Forelimb muscle (tissue), 1 donor: Measurements from ENCODE around the gene MED16. TPM values are rescaled to one million over a fixed set of nuclear protein-coding genes. Genes with fewer than 3 reads are reported as not detected.

Source experiments
- DNase-seq: peaks from one replicate; pipeline ENCODE4 v3.0.0-alpha.2; 2013; ENCODE audit warnings: low read depth
- polyA plus RNA-seq: library from polyadenylated mRNA; unstranded; fragments of 120-200 nt; gene quantifications from one replicate; pipeline ENCODE4 v1.2.1, GENCODE V29; 2013; ENCODE audit not compliant: insufficient read length

The MED16 gene
- polyA plus RNA-seq, 1 donor, result 33.7 TPM

DNA sequence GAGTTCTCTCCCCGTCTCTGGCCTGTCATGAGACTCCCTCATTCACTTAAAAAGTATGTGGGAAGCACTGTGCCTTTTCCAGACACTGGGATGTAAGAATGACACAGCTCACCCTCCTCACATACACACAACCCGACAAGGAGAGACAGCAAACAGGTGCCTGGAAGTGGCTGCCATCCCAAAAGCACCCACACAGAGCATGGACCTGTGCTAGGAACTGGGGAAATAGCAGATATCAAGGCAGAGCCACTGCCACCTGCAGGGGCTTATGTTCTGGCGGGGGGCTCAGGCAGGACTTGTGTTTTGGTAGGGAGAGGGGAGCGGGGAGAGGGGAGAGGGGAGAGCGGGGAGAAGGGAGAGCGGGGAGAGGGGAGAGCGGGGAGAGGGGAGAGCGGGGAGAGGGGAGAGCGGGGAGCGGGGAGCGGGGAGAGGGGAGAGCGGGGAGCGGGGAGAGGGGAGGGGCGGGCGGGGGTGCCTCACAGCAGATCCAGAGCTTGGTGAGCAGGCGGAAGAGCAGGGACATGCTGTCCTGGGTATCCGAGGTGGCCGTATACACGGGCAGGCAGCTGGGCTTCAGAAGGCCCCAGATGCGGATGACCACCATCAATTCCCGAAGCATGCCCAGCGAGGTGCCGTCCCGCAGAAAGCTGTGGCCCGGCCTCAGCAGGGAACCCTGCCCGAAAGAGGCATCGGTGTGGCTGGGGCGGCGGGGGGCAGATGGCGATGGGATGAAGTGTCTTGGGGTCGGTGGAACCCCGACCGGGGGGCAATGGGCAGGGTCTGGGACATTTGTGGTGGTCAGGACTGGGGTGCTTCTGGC lies 21.3 kb downstream of the MED16 start:
- DNase-seq, result no peak

DNA sequence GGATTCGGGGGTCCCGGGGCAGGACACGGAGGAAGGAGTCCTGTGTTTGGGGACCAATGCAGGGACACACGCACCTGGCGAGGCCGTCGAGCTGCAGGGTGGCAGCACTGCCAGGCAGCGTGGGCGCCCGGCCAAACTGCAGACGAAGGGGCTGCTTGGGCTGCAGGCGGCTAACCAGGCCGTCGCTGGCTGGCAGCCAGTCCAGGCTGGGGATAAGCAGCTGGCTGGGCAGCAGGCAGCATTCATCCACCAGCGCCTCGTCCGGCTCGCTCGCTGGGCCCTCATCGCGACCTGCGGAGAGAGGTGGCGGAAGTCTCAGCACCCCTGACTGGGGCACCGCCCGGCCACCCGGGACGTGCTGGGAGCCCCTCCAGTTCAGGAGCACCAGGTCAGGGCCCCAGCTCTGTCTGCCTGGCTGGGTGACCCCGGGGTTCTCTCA lies 22.0 kb downstream of the MED16 start:
- DNase-seq, result no peak

DNA sequence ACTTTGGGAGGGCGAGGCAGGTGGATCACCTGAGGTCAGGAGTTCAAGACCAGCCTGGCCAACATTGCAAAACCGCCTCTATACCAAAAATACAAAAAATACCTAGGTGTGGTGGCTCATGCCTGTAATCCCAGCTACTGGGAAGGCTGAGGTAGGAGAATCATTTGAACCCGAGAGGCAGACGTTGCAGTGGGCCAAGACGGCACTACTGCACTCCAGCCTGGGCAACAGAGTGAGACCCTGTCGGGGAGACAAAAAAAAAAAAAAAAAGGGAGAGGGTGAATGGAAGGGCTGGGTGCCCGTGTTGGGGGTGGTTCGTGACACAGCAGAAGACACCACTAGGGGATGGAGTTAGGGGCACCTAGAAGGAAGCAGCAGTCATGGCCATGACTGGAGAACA lies 22.7 kb downstream of the MED16 start:
- DNase-seq, result no peak

DNA sequence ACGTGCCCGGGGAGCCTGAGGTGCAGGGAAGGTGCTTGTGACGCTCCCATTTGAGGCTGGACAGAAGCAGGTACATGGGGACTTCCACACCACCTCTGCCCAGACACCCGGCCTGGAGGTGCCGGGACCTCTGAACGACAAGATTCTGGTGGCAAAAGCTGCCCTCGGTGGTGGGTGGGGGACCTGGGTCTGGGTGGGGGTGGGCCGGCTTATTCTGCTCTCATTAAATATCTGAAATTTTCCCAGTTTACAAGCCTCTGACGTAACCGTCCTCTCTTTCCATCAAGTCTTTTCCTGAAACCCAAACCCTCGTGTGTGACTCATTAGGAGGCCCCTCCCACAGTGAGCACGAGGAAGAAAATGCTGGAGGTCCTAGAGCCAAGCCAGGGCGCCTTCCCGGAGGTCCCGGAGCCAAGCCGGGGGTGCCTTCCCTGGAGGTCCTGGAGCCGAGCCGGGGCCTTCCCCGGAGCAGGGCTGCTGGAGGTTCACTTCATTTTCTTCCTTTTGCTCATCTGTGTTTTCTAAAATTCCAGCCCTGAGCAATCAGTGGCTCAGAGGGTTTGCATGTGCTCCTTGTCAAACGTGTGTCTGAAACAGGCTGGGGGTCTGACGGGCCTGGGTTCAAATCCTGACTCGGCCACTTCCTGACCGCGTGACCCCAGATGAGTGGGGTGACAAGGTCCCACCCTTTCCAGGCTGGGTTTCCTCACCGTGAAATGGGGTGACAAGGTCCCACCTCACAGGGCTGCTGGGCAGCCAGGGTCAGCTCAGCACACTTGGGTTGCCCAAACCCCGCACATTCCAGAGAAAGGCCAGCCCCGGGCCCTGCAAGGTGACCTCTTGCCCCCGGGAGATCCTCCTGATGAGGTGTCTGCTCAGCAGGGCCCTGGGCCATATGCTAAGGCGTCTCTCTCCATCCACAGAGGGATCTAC lies 23.5 kb downstream of the MED16 start:
- DNase-seq, result peak; percentile 55

DNA sequence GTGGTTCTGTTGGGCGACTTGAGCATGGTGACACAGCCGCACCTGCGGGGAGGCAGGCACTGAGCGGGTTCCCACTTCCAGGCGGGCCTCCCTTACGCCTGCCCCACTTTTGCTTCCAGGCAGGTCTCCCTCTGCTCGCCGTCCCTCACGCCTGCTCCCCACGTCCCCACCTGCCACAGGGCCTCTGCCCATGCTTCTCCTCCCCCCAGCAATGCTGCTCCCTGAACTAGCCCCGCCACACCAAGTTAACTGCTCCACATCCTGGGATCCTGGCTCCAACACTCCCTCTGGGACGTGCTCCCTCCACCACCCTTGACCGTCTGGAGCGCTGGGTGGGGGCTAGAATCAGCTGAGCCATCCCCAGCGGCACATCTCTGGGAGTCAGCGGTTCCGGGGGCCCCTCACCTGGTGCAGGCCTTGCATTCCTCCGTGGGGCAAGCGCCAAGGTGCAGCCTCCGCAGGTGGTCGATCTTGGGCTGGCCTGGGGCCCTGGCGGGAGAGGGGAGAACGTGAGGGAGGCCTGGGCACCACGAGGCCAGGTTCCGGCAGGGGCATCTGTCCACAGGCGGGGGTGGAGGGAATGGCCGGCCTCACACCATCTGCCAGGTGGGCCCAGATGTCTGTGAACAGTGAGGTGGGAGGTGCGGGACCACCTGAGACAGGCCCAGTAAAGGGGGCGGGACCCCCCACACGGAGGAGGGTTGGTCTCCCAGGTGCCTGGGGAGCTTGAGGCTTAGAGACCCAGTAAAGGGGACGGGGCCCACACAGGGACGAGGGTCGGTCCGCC lies 24.3 kb downstream of the MED16 start:
- DNase-seq, result no peak

DNA sequence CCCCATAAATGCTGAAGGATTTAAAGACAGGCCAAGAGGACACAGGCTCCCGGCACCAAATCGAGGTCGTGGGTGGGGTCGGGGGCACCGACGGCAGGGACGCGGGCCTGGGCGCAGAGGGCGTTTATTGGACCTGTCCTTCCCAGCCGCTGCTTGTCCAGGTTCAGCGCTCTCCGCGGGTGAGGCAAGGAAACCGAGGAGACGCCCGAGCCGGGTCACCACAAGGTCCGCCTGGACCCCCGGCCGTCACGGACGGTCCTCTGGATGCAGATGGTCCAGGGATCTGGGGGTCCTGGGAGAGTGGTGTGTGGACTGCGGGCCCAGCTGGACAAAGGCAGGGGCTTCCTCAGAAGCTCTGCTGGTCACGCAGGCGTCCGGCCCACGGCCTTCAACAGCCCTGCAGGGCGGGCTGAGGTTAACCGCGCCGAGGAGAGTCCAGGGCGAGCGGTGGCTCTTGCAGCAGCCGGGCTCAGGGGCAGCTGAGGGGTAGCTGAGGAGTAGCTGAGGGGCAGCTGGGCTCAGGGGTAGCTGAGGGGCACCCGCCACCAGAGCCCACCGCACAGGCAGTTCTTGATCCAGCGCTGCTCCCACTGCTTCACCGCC lies 25.0 kb downstream of the MED16 start:
- no peak for DNase-seq

DNA sequence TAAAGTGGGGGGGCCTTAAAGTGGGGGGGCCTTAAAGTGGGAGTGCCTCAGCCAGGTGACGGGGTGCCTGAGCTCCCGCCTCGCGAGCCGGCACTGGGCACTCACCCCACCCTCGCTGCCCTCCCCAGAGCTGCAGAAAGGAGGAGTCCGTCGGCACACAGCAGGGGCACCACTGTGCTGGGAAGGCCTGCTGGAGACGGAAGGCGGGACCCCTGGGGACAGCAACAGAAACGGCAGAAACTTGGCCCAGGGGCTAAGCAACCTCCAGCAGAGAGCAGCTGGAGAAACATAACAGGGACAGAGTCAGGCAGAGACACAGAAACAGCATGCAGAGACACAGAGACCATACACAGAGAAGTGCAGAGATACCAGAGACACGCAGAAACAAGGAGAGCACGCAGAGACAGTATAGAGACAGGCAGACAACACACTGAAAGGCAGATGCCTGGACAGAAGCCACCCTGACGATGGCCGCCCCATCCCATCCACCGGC lies 25.6 kb downstream of the MED16 start:
- no peak for DNase-seq

DNA sequence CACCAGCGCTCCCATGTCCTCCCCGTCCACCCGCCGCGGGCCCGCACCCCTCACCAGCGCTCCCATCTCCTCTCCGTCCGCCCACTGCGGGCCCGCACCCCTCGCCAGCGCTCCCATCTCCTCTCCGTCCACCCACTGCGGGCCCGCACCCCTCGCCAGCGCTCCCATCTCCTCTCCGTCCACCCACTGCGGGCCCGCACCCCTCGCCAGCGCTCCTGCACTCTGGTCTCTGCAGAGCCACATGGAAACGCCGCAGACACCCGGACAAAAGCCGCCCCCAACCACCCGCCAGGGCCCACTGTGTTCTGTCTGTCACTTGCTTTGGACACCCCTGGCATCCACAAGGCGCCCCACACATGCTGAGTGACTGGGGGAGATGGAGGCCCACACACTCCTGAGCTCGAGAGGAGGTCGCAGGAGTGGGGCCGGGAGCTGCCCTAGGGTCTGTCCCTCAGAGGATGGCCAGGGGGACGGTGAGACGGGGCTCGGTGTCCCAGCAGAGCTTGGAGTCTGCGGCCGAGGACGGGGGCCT lies 26.2 kb downstream of the MED16 start:
- DNase-seq, result no peak

DNA sequence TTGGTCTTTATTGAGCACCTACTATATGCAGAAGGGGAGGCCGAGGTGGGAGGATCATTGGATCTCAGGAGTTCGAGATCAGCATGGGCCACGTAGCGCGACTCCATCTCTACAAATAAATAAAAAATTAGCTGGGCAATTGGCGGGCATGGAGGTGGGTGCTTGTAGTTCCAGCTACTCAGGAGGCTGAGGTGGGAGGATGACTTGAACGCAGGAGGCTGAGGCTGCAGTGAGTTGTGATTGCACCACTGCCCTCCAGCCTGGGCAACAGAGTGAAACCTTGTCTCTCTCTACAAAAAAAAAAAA lies 29.7 kb downstream of the MED16 start:
- DNase-seq, result no peak

DNA sequence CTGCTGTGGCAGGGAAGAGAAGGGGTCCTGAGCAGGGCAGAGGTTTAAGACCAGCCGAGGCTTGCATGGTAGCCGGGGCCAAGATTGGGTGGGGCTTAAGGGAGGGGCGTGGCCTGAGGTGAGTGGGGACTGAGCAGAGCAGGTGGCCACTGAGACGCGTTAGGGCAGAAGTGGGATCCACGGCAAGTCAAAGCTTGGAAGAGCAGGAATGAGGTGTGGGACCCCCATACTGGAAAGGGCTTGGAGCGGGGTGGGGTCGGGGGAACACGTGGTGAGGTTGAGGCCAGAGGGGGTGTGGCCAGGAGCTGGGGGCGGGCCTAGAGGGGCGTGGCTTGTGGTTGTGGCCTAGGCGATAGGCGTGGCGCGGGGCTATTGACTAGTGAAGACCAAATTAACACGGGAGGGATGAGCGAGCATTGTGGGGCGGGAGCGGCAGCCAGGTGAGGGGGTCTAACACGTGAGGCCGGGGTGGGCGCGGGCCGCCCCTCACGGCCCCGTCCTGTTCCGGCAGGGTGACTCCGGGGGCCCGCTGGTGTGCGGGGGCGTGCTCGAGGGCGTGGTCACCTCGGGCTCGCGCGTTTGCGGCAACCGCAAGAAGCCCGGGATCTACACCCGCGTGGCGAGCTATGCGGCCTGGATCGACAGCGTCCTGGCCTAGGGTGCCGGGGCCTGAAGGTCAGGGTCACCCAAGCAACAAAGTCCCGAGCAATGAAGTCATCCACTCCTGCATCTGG lies 30.2 kb downstream of the MED16 start:
- DNase-seq, result no peak

DNA sequence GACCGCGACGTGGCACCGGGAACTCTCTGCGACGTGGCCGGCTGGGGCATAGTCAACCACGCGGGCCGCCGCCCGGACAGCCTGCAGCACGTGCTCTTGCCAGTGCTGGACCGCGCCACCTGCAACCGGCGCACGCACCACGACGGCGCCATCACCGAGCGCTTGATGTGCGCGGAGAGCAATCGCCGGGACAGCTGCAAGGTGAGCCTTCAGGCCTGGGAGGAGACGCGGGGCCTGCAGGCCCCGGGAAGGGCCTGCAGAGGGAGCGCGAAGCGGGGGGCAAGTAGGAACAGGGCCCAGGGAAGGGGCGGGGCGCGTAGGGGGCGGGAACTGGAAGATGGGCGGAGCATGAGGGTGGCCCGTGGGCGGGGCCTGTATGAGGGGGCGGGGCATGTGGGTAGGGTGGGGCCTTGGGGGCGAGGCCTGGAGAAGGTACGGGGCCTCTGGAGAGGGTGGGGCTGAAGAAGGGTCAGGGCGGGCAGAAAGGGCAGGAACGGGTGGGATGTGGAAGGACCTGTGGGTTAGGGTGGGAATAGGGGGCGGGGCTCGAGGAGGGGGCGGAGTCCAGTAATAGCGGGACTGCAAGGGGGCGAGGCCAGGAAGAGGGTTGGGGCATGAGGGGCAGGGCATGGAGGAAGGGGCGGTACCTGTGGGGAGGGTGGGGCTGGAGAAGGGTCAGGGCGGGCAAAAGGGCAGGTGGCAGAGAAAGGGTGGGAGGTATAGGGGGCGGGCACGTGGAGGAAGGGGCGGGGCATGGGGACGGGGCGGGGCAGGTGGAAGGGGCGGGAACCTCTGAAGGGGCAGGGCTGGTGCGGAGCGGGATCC lies 31.0 kb downstream of the MED16 start:
- no peak for DNase-seq

DNA sequence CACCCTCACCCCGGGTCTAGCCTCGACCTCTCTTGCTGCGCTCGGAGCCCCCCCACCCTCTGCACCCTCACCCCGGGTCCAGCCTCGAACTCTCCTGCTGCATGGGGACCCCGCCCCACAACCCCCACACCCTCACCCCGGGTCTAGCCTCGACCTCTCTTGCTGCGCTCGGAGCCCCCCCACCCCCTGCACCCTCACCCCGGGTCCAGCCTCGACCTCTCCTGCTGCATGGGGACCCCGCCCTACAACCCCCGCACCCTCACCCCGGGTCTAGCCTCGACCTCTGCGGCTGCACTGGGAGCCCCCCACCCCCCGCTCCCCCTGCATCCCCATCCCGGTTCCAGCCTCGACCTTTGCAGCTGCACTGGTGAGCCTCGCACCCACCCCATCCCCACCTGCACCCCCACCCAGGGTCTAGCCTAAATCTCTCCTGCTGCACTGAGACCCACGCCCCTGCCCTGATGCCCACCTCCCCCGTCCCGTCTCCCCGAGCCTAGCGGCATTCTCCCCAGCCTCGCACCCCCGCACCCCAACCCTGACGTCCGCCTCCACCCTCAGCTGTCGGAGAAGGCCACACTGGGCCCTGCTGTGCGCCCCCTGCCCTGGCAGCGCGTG lies 31.7 kb downstream of the MED16 start:
- DNase-seq, result no peak

DNA sequence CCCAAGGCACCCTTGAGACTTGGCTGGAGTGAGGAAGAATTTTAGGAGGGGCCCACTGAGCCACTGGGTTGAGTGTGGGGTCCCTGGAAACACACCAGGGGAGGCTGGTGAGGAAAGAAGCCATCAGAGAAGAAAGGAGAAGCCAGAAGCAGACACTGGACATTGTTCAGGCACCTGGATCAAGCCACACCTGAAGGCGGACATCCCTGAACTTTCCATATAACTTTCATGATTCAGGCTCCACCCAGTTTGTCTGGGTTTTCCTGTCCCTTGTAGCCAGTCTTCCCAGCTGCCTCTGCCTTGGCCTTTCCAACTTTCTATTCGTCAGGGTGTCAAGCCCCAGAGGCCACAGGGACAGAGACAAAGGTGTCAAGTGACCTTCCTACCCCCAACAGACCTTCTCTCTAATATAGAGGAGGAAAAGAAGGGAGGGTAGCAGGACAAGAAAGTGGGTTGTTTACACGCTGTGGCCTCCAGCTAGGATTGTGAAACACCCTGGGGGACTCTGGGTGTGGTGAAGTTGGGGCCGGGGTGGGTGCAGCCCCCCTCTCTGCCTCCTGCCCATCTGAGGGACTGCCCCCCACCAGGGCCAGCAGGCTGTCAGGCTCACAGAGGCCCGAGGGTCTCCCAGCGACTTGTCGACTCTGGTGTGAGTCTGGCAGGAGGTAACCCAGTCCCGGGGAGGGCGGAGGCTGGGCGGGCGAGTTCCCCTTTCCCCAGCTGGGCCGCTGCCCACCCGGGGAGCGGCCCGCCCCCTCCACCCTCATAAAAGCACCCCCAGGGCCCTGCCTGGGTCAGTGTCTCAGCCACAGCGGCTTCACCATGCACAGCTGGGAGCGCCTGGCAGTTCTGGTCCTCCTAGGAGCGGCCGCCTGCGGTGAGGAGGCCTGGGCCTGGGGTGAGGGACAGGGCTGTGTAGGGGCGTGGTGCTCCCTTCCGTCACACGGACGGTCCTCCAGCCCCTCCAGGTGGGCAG lies 33.8 kb downstream of the MED16 start, which contains the start of gene CFD:
CFD (plus strand) TSS at position 797 of the 976 bp plus-strand sequence; CDS start at position 823, 26 bp downstream.
- DNase-seq, result no peak

DNA sequence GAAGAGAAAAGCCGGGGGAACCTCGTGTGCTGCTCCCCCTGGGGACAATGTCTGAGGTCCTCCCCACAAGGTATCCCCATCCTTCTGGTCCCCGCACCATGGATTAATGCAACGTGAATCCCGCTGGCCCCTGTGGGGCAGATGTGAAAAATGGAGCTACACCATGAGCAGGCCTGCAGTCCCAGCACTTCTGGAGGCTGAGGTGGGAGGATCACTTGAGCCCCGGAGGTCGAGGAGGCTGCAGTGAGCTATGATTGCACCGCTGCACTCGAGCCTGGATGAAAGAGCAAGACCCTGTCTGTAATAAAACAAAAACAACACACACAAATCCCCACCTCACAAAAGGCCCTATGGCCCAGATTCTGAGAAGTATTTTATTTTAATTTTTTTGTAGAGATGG lies 34.7 kb downstream of the MED16 start:
- DNase-seq, result no peak

DNA sequence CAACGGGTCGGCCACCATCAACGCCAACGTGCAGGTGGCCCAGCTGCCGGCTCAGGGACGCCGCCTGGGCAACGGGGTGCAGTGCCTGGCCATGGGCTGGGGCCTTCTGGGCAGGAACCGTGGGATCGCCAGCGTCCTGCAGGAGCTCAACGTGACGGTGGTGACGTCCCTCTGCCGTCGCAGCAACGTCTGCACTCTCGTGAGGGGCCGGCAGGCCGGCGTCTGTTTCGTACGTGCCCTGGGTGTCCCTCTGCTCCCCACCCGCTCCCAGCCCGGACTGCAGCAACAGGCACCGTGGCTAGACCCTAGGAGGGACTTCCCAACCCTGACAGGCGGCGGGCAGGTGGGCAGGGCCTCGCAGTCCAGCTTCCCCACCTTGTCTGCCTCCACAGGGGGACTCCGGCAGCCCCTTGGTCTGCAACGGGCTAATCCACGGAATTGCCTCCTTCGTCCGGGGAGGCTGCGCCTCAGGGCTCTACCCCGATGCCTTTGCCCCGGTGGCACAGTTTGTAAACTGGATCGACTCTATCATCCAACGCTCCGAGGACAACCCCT lies 37.3 kb downstream of the MED16 start:
- no peak for DNase-seq

DNA sequence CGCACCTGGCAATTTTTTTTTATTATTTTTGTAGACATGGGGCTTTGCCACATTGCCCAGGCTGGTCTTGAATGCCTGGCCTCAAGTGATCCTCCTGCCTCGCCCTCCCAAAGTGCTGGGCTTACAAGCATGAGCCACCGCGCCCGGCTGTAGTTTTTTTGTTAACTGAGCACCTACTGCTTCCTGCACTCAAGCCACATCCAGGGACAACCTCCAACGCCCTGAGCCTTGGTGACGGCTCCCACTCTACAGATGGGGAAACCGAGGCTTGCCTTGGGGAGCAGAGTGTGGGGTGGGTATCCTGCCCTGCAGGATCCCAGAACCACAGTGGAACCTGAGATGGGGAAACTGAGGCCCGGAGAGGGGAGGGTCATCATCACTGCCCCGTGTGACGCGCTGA lies 37.8 kb downstream of the MED16 start:
- DNase-seq, result no peak

DNA sequence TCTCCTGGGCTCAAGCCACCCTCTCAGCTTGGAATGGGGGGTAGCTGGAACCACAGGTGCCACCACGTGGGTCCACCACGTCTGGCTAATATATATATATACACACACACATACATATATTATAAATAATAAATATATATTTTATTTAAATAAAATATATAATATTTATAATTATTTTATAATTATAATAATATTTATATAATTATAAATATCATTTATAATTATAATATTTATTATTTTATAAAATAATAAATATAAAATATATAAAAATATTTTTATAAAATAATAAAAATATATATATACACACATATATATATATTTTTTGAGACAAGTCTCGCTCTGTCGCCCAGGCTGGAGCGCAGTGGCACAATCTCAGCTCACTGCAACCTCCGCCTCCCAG lies 38.4 kb downstream of the MED16 start:
- DNase-seq, result no peak
